Measurements from ENCODE around the gene HES2.
"Not testable (repeated sequence)": the region's sequence is repeated elsewhere in the genome, so short reads cannot be mapped to it uniquely, and the experiment has no call there.

HES2 gene

GRCh38 chr1:6416295-6416656 lies 3.4 kb downstream of the HES2 start:
- no peak for DNase-seq

- DNase-seq: no peak
These were observed 4.7 kb downstream of the HES2 start for GRCh38 chr1:6414881-6415626.

DNA sequence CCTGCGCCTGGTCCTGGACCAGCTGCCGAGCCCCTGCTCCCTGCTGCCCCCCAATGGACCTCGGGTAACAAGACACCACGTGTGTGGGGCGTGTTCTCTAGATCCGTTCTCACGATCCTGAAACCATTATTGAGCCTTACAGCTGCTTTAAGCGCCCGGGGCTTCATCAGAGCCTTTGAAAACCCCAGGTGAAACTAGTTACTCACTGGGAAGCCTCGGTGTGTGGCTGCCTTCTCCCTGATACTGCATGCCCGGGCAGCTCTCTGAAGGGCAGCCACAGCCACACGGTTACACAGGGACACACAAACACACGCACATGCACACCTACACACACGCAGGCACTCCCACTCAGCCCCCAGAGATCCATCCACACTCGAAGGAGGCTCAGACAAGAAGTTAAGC lies 5.3 kb downstream of the HES2 start:
- DNase-seq: no peak

- no peak for DNase-seq
These were observed 6.8 kb downstream of the HES2 start for GRCh38 chr1:6412896-6413295.

GRCh38 chr1:6410248-6410893 lies 9.3 kb downstream of the HES2 start:
- no peak for DNase-seq

GRCh38 chr1:6409733-6410132 lies 10.0 kb downstream of the HES2 start:
- DNase-seq: no peak

DNA sequence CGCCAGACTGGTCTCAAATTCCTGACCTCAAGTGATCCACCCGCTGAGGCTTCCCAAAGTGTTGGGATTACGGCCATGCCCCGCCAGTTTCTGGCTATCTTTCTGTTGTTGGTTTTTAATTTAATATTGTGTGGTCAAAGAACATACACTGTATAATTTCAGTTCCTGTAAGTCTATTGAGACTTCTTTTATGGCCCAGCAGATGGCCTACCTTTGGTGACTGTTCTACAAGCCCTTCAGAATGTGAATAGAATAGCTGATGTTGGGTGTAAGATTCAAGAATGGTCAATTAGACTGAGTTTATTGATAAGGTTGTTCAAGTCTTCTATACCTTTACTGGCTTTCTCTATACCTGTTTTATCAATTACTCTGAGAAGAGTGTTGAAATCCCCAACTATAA lies 10.7 kb downstream of the HES2 start:
- no peak for DNase-seq

DNA sequence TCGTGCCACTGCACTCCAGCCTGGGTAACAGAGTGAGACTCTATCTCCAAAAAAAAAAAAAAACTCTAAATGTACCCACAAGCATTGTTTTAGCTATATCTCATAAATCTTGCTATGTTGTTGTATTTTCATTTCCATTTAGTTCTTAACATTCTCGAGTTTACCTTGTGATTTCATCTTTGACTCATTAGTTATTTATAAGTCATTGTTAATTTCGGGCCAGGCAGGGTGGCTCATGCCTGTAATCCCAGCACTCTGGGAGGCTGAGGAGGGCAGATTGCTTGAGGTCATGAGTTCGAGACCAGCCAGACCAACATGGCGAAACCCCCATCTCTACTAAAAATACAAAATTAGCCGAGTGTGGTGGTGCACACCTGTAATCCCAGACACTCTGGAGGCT lies 11.7 kb downstream of the HES2 start:
- DNase-seq: no peak

GRCh38 chr1:6401673-6402072 lies 18.0 kb downstream of the HES2 start:
- no peak for DNase-seq

- no peak for DNase-seq
These were observed 20.4 kb downstream of the HES2 start for GRCh38 chr1:6399294-6399693.

GRCh38 chr1:6397844-6398441 lies 21.8 kb downstream of the HES2 start:
- no peak for DNase-seq

- no peak for DNase-seq
These were observed 22.7 kb downstream of the HES2 start for GRCh38 chr1:6396998-6397397.

- not testable (repeated sequence) for DNase-seq
These were observed 23.9 kb downstream of the HES2 start for GRCh38 chr1:6395781-6396244.

- not testable (repeated sequence) for DNase-seq
These were observed 24.6 kb downstream of the HES2 start for GRCh38 chr1:6395130-6395529.

GRCh38 chr1:6393400-6394187 lies 26.1 kb downstream of the HES2 start, which contains the start of gene ACOT7:
Gene ACOT7, minus strand, starts transcription at chr1:6393767. Its CDS starts 368 bp downstream, at chr1:6393399.
- DNase-seq: peak; percentile 92 to 93

DNA sequence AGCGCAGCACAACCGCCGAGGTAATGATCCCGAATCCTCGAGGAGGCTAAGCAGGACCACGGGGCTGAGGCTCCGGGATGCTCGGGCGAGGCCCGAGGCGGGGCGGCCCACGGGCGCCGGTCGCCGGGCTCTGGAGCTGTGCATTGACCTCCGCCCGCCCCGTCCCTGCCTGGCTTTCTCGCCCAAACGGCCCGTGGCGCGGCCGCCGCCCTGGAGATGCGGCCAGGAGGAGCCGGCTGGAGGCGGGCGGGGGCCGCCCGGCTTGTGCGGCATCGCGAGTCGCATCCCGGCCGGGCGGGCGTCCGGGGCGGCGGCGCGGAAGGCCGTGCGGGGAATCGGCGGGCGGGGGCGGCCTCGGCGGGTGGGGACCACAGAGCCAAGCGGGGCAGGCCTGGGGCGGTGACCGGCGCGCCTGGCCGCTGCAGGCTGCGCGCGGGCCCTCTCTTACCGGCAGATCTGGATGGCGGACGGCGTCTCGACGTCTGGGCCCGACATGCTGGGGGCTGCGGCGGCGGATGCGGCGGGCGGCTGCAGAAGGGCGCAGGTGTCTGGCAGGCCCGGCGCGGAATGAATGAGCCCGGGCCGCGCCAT lies 26.8 kb downstream of the HES2 start:
- no peak for DNase-seq

- DNase-seq: no peak
These were observed 27.5 kb downstream of the HES2 start for GRCh38 chr1:6391951-6392808.

DNA sequence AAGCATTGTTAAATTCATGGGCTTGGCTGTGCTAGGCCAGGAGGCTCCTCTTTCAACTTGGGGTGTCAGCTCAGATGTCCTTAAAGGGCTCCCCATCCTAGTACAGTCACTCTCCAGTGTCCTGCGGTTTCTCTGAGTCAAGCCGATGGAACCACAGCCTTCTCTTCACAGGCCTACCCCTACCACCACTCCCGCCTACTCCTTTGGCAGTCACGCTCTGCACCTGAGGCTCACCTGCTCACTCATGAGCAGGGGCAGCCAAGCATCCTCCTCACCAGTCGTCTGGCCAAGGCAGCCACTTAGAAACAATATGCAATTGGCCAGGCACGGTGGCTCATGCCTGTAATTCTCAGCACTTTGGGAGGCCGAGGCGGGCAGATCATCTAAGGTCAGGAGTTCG lies 29.7 kb downstream of the HES2 start:
- no peak for DNase-seq

DNA sequence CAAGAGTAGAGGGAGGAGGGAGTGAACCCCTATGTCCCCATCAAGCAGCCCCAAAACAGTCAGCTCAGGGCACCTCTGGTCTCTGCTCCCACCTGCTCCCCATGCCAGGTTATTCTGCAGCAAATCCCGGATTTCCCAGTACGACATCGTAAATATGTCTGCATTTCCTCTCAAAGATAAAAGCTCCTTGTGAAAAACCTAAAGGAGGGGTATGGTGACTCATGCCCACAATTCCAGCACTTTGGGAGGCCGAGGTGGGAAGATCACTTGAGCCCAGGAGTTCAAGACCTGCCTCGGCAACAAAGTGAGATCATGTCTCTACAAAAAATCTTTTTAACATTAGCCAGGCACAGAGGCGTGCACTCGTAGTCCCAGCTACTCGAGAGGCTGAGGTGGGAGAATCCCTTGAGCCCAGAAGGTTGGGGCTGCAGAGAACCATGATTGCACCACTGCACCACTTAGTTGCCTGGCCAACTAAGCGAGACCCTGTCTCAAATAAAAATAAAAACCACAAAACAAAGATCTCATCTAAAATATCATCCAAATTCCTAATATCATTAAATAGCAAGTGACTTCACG lies 33.3 kb downstream of the HES2 start:
- DNase-seq: no peak

DNA sequence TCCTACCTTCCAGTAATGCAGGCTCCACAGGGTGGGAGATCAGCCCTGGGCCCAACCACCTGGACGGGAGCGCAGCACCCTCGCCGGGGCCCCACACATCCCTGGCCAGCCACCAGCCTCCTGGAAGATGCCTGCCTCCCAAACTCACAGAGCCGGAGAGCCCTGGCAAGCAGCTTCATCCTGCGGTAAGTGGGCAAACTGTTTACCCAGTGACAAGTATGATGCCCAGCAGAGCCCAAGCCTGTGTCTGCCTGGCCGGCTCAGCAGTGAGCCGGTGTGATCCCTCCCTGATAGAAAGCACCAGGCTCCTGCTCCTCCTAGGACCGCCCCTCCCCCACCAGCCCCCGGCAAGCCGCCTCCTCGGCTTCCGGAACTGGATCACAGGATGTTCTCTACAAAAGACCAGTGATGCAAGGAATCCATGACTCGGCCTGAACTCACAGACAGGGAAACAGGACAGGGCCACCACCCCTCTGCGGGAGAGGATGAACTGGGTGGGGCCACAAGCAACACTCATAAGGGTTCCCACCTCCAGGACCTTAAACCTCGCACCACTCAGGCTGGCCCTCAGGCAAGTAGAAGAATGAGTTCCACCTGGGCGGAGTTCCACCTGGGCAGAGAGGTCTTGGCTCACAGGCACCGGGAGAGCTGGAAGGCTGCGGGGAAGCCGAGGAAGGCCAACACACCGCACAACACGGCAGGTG lies 34.1 kb downstream of the HES2 start:
- DNase-seq: no peak

DNA sequence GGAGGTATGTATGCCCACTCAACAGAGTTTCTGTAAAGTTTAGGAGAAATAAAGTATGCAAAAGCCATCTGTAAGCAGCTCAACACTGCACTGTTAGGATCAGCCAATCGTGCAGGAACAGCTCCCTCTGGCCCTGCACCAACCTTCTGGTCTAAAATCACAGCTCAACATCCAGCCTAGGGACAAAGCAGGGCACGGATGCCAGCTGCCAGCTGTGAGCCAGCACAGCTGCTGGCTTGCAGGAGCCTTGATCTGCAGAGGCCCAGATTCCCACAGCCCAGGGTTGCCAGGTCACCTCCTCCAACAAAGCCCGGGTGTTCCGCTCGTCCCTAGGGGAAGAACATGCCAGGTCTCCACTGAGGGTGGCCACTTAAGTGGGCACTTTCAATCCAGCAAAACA lies 34.8 kb downstream of the HES2 start:
- peak; percentile 40 to 76 for DNase-seq
